ENCODE results near the gene ZCWPW1. TPM values are rescaled to one million over a fixed set of nuclear protein-coding genes. Genes with fewer than 3 reads are reported as not detected.

ZCWPW1 gene
- total and polyA plus RNA-seq, 4 donors: 5.1 to 12.2 (median 6.4) TPM

GRCh38 chr7:100432621-100433275, 4.2 kb upstream of the ZCWPW1 start:
- peaks cover 4 to 32% (median 13%) of the 10 kb centered on the region in 5 donors for H3K4me1 ChIP-seq (ENCODE audit: control insufficient read depth in 5 of 5, insufficient read depth in 5 of 5, low read length in 5 of 5)
- peaks cover 4 to 28% (median 18%) of the 10 kb centered on the region in 4 donors for H3K36me3 ChIP-seq (ENCODE audit: control insufficient read depth in 4 of 4, insufficient read depth in 4 of 4, low read length in 4 of 4)
- 89 to 91% methylated on average over 21 of the region's 21 CpGs for WGBS, 2 donors
- no peak for DNase-seq
- no peak overlapping the region for H3K4me3 ChIP-seq
- no peak for TF ChIP-seq CTCF (IDR thresholded peaks at IDR 0.05; ENCODE audit: control extremely low read depth, extremely low read depth)
- ATAC-seq (ENCODE audit: insufficient read depth, low FRiP score): no peak
- H3K9ac ChIP-seq (ENCODE audit: insufficient read depth in 1 of 2, low read length in 2 of 2): no peak overlapping the region
- no peak overlapping the region for H3K27ac ChIP-seq (ENCODE audit: low read depth in 1 of 2, low read length in 1 of 2)
- H3K27me3 ChIP-seq (ENCODE audit: control insufficient read depth in 3 of 3, insufficient read depth in 3 of 3, low read length in 2 of 3): no peaks in the 10 kb centered on the region
- no peaks in the 10 kb centered on the region for H3K9me3 ChIP-seq (ENCODE audit: control insufficient read depth in 4 of 4, insufficient read depth in 3 of 4, low read length in 3 of 4)

- Histone ChIP-seq H3K9me3 (ENCODE audit: control insufficient read depth in 4 of 4, insufficient read depth in 3 of 4, low read length in 3 of 4) (no peaks in the 10 kb centered on the region), H3K4me1 (ENCODE audit: control insufficient read depth in 5 of 5, insufficient read depth in 5 of 5, low read length in 5 of 5) (peaks cover 4 to 32% (median 13%) of the 10 kb centered on the region in 5 donors), H3K27me3 (ENCODE audit: control insufficient read depth in 3 of 3, insufficient read depth in 3 of 3, low read length in 2 of 3) (no peaks in the 10 kb centered on the region), H3K27ac (ENCODE audit: low read depth in 1 of 2, low read length in 1 of 2) (no peak overlapping the region), H3K36me3 (ENCODE audit: control insufficient read depth in 4 of 4, insufficient read depth in 4 of 4, low read length in 4 of 4) (peaks cover 4 to 28% (median 18%) of the 10 kb centered on the region in 4 donors), H3K9ac (ENCODE audit: insufficient read depth in 1 of 2, low read length in 2 of 2) (no peak overlapping the region), H3K4me3 (no peak overlapping the region)
- no peak for ATAC-seq (ENCODE audit: insufficient read depth, low FRiP score)
- DNase-seq: no peak
- 83 to 86% methylated on average over 4 of the region's 4 CpGs for WGBS, 2 donors
- TF ChIP-seq CTCF (IDR thresholded peaks at IDR 0.05; ENCODE audit: control extremely low read depth, extremely low read depth): no peak
These were observed 3.5 kb upstream of the ZCWPW1 start for GRCh38 chr7:100432053-100432452.

- H3K4me1 ChIP-seq (ENCODE audit: control insufficient read depth in 5 of 5, insufficient read depth in 5 of 5, low read length in 5 of 5): peaks cover 4 to 32% (median 13%) of the 10 kb centered on the region in 5 donors
- no peak for DNase-seq
- peaks cover 4 to 28% (median 18%) of the 10 kb centered on the region in 4 donors for H3K36me3 ChIP-seq (ENCODE audit: control insufficient read depth in 4 of 4, insufficient read depth in 4 of 4, low read length in 4 of 4)
- no peaks in the 10 kb centered on the region for H3K9me3 ChIP-seq (ENCODE audit: control insufficient read depth in 4 of 4, insufficient read depth in 3 of 4, low read length in 3 of 4)
- 73 to 90% methylated on average over 23 of the region's 23 CpGs for WGBS, 2 donors
- H3K4me3 ChIP-seq: no peak overlapping the region
- no peak for ATAC-seq (ENCODE audit: insufficient read depth, low FRiP score)
- H3K27ac ChIP-seq (ENCODE audit: low read depth in 1 of 2, low read length in 1 of 2): peak overlapping the region in 1 of 2 donors; percentile 22
- TF ChIP-seq CTCF (IDR thresholded peaks at IDR 0.05; ENCODE audit: control extremely low read depth, extremely low read depth): no peak
- H3K27me3 ChIP-seq (ENCODE audit: control insufficient read depth in 3 of 3, insufficient read depth in 3 of 3, low read length in 2 of 3): no peaks in the 10 kb centered on the region
- H3K9ac ChIP-seq (ENCODE audit: insufficient read depth in 1 of 2, low read length in 2 of 2): peak overlapping the region in 1 of 2 donors; percentile 33
These were observed 2.8 kb upstream of the ZCWPW1 start for GRCh38 chr7:100431286-100431735.

All from lung (tissue), 12 donors.